ENCODE measurements around the gene PON1.

Gene PON1

DNA sequence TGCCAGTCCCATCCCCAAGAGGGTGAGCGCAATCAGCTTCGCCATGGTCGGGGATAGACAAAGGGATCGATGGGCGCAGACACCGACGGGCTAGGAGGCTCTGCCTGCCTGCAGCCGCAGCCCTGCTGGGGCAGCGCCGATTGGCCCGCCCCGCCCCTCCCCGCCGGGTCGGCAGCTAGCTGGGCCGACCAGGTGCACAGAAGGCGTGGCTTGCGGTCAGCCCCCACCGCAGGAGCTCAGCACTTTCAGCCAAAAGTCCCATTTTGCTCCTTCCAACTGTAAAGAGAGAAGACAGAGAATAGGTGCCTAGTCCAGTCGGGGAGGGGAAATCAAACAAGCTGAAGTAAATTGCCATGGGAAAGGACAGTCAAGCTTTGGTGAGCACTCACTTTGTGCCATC is at the start of gene PON1:
Gene PON1 (minus strand): TSS at position 102 of the 400 bp plus-strand sequence. CDS start 57 bp downstream, at position 45.
- no peak within 1 kb of the TSS for H3K4me3 ChIP-seq (ENCODE audit: low read depth, low read length)
- DNase-seq: no peak

DNA sequence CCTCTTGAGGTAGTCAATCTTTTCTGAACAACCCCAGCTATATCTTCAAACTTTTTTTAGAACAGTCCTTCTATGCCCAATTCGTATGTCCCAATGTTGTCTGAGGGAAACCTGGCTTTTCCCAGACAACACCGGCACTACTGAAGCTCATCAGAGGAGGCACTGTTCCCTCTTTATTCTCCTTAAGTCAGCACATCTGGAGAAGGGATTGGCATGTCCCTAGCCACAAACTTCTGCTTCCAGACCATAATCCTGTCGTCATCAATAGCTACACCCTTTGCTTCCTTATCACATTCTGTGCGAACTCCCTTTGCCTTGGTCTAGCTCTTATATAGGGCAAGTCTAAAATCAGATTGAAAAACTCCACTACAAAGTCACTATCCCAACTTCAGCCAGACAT is 49.0 kb upstream of the PON1 start:
- DNase-seq: no peak
- Histone ChIP-seq H3K27me3 (ENCODE audit: insufficient read depth, low read depth, severe bottlenecking) (no peaks in the 10 kb centered on the region), H3K36me3 (no peaks in the 10 kb centered on the region), H3K4me3 (ENCODE audit: low read depth, low read length) (no peak overlapping the region), H3K9me3 (ENCODE audit: severe bottlenecking) (peaks cover 5% of the 10 kb centered on the region), H3K27ac (no peak overlapping the region)
- TF ChIP-seq, protein P1, sequence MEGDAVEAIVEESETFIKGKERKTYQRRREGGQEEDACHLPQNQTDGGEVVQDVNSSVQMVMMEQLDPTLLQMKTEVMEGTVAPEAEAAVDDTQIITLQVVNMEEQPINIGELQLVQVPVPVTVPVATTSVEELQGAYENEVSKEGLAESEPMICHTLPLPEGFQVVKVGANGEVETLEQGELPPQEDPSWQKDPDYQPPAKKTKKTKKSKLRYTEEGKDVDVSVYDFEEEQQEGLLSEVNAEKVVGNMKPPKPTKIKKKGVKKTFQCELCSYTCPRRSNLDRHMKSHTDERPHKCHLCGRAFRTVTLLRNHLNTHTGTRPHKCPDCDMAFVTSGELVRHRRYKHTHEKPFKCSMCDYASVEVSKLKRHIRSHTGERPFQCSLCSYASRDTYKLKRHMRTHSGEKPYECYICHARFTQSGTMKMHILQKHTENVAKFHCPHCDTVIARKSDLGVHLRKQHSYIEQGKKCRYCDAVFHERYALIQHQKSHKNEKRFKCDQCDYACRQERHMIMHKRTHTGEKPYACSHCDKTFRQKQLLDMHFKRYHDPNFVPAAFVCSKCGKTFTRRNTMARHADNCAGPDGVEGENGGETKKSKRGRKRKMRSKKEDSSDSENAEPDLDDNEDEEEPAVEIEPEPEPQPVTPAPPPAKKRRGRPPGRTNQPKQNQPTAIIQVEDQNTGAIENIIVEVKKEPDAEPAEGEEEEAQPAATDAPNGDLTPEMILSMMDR (IDR thresholded peaks at IDR 0.05; ENCODE audit: low read depth, low read length): no peak

More for the DNA sequence above, at the start of gene PON1:
- H3K9me3 ChIP-seq (ENCODE audit: severe bottlenecking): no peaks in the 10 kb centered on the region
- TF ChIP-seq, protein P1 (IDR thresholded peaks at IDR 0.05; ENCODE audit: low read depth, low read length): no peak
- no peaks in the 10 kb centered on the region for H3K27me3 ChIP-seq (ENCODE audit: insufficient read depth, low read depth, severe bottlenecking)
- H3K36me3 ChIP-seq: no peaks in the 10 kb centered on the region
- no peak within 1 kb of the TSS for H3K27ac ChIP-seq

DNA sequence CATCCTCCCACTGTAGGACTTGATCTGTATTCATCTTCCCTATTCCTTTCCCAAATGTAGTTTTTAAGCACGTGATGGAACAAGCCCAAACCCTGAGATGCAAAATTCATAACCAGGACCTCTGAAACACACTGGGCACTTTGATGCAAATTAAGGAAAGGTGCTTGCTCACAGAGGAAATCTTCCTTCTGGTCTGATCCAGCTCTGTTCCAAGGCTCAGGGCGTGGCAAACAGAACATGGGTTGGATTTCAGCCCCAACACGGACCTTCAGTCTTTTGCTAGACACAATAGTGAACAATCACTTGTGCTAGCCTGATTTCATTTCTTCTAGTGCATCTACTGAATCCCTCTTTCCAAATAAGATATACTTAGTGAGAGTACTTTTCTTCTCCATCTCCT is 43.9 kb upstream of the PON1 start:
- H3K27me3 ChIP-seq (ENCODE audit: insufficient read depth, low read depth, severe bottlenecking): no peaks in the 10 kb centered on the region
- no peak overlapping the region for H3K4me3 ChIP-seq (ENCODE audit: low read depth, low read length)
- H3K27ac ChIP-seq: no peak overlapping the region
- no peak for DNase-seq
- no peaks in the 10 kb centered on the region for H3K9me3 ChIP-seq (ENCODE audit: severe bottlenecking)
- no peaks in the 10 kb centered on the region for H3K36me3 ChIP-seq
- TF ChIP-seq, protein P1 (IDR thresholded peaks at IDR 0.05; ENCODE audit: low read depth, low read length): no peak

DNA sequence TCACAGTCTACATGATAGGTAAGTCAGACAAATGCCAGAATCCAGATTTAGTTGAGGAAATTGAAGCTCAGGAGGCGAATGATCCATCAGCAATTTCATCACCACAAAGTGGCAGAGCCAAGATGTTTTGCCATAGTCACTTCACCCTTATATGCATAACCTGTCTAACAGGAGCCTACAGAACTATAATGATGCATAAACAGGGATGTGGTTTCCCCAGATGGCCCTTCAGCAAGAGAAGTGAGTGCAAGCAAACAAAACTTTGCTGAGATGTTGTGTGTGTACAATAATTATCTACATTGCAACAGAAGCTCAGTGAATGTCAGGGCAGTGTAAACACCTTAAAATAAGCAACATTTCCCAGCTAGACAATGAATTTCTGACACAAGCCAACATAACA is 43.3 kb upstream of the PON1 start:
- no peak for DNase-seq
- no peak overlapping the region for H3K4me3 ChIP-seq (ENCODE audit: low read depth, low read length)
- no peaks in the 10 kb centered on the region for H3K27me3 ChIP-seq (ENCODE audit: insufficient read depth, low read depth, severe bottlenecking)
- no peaks in the 10 kb centered on the region for H3K36me3 ChIP-seq
- TF ChIP-seq, protein P1 (IDR thresholded peaks at IDR 0.05; ENCODE audit: low read depth, low read length): no peak
- no peak overlapping the region for H3K27ac ChIP-seq
- H3K9me3 ChIP-seq (ENCODE audit: severe bottlenecking): no peaks in the 10 kb centered on the region

DNA sequence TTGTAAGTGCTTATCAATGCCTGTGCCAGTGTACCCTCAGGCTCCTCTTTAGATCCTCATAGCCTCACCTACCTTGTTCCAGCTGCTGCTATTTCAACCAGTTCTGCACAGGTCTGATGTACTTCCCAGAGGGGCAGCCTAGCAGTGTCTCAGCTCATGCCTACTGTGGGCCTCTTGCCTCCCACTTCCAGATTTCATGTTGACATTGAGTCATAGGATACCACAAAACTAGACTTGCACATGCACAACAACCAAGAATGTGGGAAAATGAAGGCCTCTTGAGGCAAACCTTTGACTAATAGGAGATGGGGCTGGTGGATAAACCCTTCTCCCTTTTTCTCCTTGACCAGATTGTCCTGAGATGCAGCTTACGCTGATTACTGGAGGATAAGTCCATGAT is 40.8 kb upstream of the PON1 start:
- Histone ChIP-seq H3K36me3 (no peaks in the 10 kb centered on the region), H3K4me3 (ENCODE audit: low read depth, low read length) (no peak overlapping the region), H3K27me3 (ENCODE audit: insufficient read depth, low read depth, severe bottlenecking) (no peaks in the 10 kb centered on the region), H3K27ac (no peak overlapping the region), H3K9me3 (ENCODE audit: severe bottlenecking) (no peaks in the 10 kb centered on the region)
- TF ChIP-seq, protein P1 (IDR thresholded peaks at IDR 0.05; ENCODE audit: low read depth, low read length): no peak
- no peak for DNase-seq

DNA sequence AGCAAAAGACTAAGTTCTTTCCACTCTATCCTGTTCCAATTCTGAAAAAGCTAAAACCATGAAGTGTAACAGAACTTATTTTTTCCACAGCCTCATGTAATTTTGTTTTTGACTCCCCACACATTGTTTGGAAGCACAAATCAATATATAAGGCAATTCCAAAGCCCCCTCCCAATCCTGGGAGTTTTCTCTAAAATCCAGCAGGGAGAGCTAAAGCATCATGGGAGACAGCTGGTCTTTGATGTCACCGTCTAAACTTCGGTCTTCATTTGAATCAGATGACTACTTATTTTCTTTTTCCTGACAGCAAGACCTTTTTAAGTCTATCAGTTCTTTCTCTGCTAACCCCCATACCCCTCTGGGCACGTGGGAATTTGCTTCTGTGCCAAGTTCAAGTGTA is 33.3 kb upstream of the PON1 start:
- no peak for DNase-seq
- TF ChIP-seq, protein P1 (IDR thresholded peaks at IDR 0.05; ENCODE audit: low read depth, low read length): 0 out of 2 replicates have a peak, but pooled peaks have one; percentile 7
- Histone ChIP-seq H3K27ac (no peak overlapping the region), H3K9me3 (ENCODE audit: severe bottlenecking) (peaks cover 6% of the 10 kb centered on the region), H3K4me3 (ENCODE audit: low read depth, low read length) (no peak overlapping the region), H3K27me3 (ENCODE audit: insufficient read depth, low read depth, severe bottlenecking) (no peaks in the 10 kb centered on the region), H3K36me3 (no peaks in the 10 kb centered on the region)

Measured in WERI-Rb-1 (cell line).